Smooth muscle cell (in vitro differentiated cells): Measurements from ENCODE around the gene GRIA1. TPM values are rescaled to one million over a fixed set of nuclear protein-coding genes. Genes with fewer than 3 reads are reported as not detected.
A peak's percentile ranks its signal among the peaks of the same experiment; 100 is the strongest.

Source experiments
- DNase-seq: peaks from one replicate; lab custom pipeline; 2025; ENCODE audit not compliant: unreplicated experiment; lab: John Stamatoyannopoulos, UW
- H2AFZ ChIP-seq: fragments of 200-600 bp; sonication (generic); 2 replicates; pipeline ENCODE4 v1.6.0; 2016; ENCODE audit warnings: antibody characterized with exemption, low read depth, mild to moderate bottlenecking
- H3F3A ChIP-seq: fragments of 200-600 bp; sonication (generic); 2 replicates; pipeline ENCODE4 v1.6.0; 2017; ENCODE audit warnings: antibody characterized with exemption, low read depth
- H3K27ac ChIP-seq: fragments of 200-600 bp; sonication (generic); 2 replicates; pipeline ENCODE4 v1.5.1; 2016; ENCODE audit warnings: low read depth, mild to moderate bottlenecking
- H3K27me3 ChIP-seq: fragments of 200-600 bp; sonication (generic); 2 replicates; pipeline ENCODE4 v1.6.1; 2016; ENCODE audit warnings: low read depth, mild to moderate bottlenecking
- H3K36me3 ChIP-seq: fragments of 200-600 bp; sonication (generic); 2 replicates; pipeline ENCODE4 v1.5.1; 2016; ENCODE audit warnings: low read depth
- H3K4me1 ChIP-seq: fragments of 200-600 bp; sonication (generic); 2 replicates; pipeline ENCODE4 v1.5.1; 2016; ENCODE audit warnings: low read depth
- H3K4me2 ChIP-seq: fragments of 200-600 bp; sonication (generic); 2 replicates; pipeline ENCODE4 v1.6.0; 2016; ENCODE audit warnings: mild to moderate bottlenecking
- H3K4me3 ChIP-seq: fragments of 200-600 bp; sonication (generic); 2 replicates; pipeline ENCODE4 v1.5.1; 2016; ENCODE audit warnings: mild to moderate bottlenecking
- H3K79me2 ChIP-seq: fragments of 200-600 bp; sonication (generic); 2 replicates; pipeline ENCODE4 v1.6.0; 2016; ENCODE audit warnings: low read depth, mild to moderate bottlenecking
- H3K9ac ChIP-seq: fragments of 200-600 bp; sonication (generic); 2 replicates; pipeline ENCODE4 v1.6.0; 2016; ENCODE audit warnings: low read depth
- H3K9me3 ChIP-seq: fragments of 200-600 bp; sonication (generic); replicated peaks from 2 replicates; pipeline ENCODE4 v1.5.1; 2016; ENCODE audit warnings: low read depth
- H4K20me1 ChIP-seq: fragments of 200-600 bp; sonication (generic); 2 replicates; pipeline ENCODE4 v1.6.0; 2016; ENCODE audit warnings: low read depth
- CTCF ChIP-seq: fragments of 200-600 bp; sonication (generic); IDR thresholded peaks from 2 replicates; pipeline ENCODE4 v1.5.1; 2017; ENCODE audit warnings: borderline replicate concordance, mild to moderate bottlenecking, antibody characterized with exemption; ENCODE audit not compliant: insufficient read depth, poor library complexity, severe bottlenecking
- WGBS: methylation state at CpG from one replicate; pipeline ENCODE4 v1.1.7; 2016; ENCODE audit warnings: low lambda C conversion rate; 5-methylcytosine and 5-hydroxymethylcytosine counted together
- polyA plus RNA-seq: library from polyadenylated mRNA; unstranded; fragments of >200 nt; fragmentation: Nextera tagmentation; extraction: Ambion mirVana; gene quantifications from 2 replicates; pipeline ENCODE4 v1.2.1, GENCODE V29; 2016
- total RNA-seq: library from RNA; depleted of rRNA; stranded (reverse); fragments of >200 nt; gene quantifications from 2 replicates; pipeline ENCODE4 v1.2.3, GENCODE V29; 2014

The GRIA1 gene
- total and polyA plus RNA-seq, 2 experiments from 2014 or later: 0.17 to 0.94 TPM

GRCh38 chr5:153704110-153704509, 213.6 kb downstream of the GRIA1 start:
- no peak for DNase-seq
- no peaks in the 10 kb centered on the region for H4K20me1 ChIP-seq
- H3K4me2 ChIP-seq: no peak overlapping the region
- no peak overlapping the region for H2AFZ ChIP-seq
- no peak overlapping the region for H3K4me3 ChIP-seq
- no peak for TF ChIP-seq CTCF
- H3K9me3 ChIP-seq: no peaks in the 10 kb centered on the region
- H3K79me2 ChIP-seq: no peaks in the 10 kb centered on the region
- H3K9ac ChIP-seq: no peak overlapping the region
- no peaks in the 10 kb centered on the region for H3K4me1 ChIP-seq
- H3F3A ChIP-seq: no peaks in the 10 kb centered on the region
- H3K27me3 ChIP-seq: no peaks in the 10 kb centered on the region
- H3K27ac ChIP-seq: no peak overlapping the region
- no peaks in the 10 kb centered on the region for H3K36me3 ChIP-seq

- Histone ChIP-seq H4K20me1 (no peaks in the 10 kb centered on the region), H3K27ac (no peak overlapping the region), H3K4me2 (no peak overlapping the region), H3K36me3 (no peaks in the 10 kb centered on the region), H3F3A (no peaks in the 10 kb centered on the region), H3K4me3 (no peak overlapping the region), H3K4me1 (no peaks in the 10 kb centered on the region), H3K79me2 (no peaks in the 10 kb centered on the region), H3K27me3 (no peaks in the 10 kb centered on the region), H3K9ac (no peak overlapping the region), H2AFZ (no peak overlapping the region), H3K9me3 (no peaks in the 10 kb centered on the region)
- 91% methylated on average over 6 of the region's 6 CpGs for WGBS
- no peak for TF ChIP-seq CTCF
- no peak for DNase-seq
Observed at GRCh38 chr5:153707626-153708025, 217.2 kb downstream of the GRIA1 start.

GRCh38 chr5:153711755-153712154, 221.3 kb downstream of the GRIA1 start:
- Histone ChIP-seq H4K20me1 (no peaks in the 10 kb centered on the region), H3K79me2 (no peaks in the 10 kb centered on the region), H3K36me3 (no peaks in the 10 kb centered on the region), H3K4me2 (no peak overlapping the region), H2AFZ (no peak overlapping the region), H3K4me3 (no peak overlapping the region), H3K4me1 (no peaks in the 10 kb centered on the region), H3K27ac (no peak overlapping the region), H3K9me3 (no peaks in the 10 kb centered on the region), H3K27me3 (no peaks in the 10 kb centered on the region), H3K9ac (no peak overlapping the region), H3F3A (no peaks in the 10 kb centered on the region)
- WGBS: 90% methylated on average over 4 of the region's 4 CpGs
- no peak for DNase-seq
- peak; percentile 24 for TF ChIP-seq CTCF

- H3K9me3 ChIP-seq: no peaks in the 10 kb centered on the region
- no peaks in the 10 kb centered on the region for H3F3A ChIP-seq
- 97% methylated on average over 3 of the region's 3 CpGs for WGBS
- H3K4me2 ChIP-seq: no peak overlapping the region
- no peak for TF ChIP-seq CTCF
- H3K4me1 ChIP-seq: no peaks in the 10 kb centered on the region
- no peaks in the 10 kb centered on the region for H3K36me3 ChIP-seq
- no peaks in the 10 kb centered on the region for H4K20me1 ChIP-seq
- H3K9ac ChIP-seq: no peak overlapping the region
- H3K27ac ChIP-seq: no peak overlapping the region
- no peaks in the 10 kb centered on the region for H3K27me3 ChIP-seq
- no peaks in the 10 kb centered on the region for H3K79me2 ChIP-seq
- no peak overlapping the region for H3K4me3 ChIP-seq
- DNase-seq: no peak
- no peak overlapping the region for H2AFZ ChIP-seq
Observed at GRCh38 chr5:153712946-153713345, 222.5 kb downstream of the GRIA1 start.
